LNCaP clone FGC (cell line): ENCODE data around the gene PRRX1.

ENCODE experiments used
- DNase-seq: peaks from one replicate; pipeline ENCODE4 v3.0.0-alpha.2; 2011; ENCODE audit warnings: low read depth
- H3K4me3 ChIP-seq: 2 replicates; pipeline ENCODE4 v1.5.1; 2011; ENCODE audit warnings: mild to moderate bottlenecking, low read depth, low read length, control low read depth
- CTCF ChIP-seq: IDR thresholded peaks from 2 replicates; pipeline ENCODE4 v1.5.1; 2012; ENCODE audit warnings: mild to moderate bottlenecking; ENCODE audit not compliant: control insufficient read depth, insufficient read depth; ENCODE audit errors: extremely low read depth

The PRRX1 gene

GRCh38 chr1:170678027-170678600 is 14.2 kb downstream of the PRRX1 start:
- no peak overlapping the region for H3K4me3 ChIP-seq
- TF ChIP-seq CTCF, result no peak
- no peak for DNase-seq

GRCh38 chr1:170680428-170680827 is 16.5 kb downstream of the PRRX1 start:
- no peak for DNase-seq
- H3K4me3 ChIP-seq, result no peak overlapping the region
- no peak for TF ChIP-seq CTCF

- no peak for TF ChIP-seq CTCF
- H3K4me3 ChIP-seq, result no peak overlapping the region
- no peak for DNase-seq
Measured at GRCh38 chr1:170682169-170682568, 18.2 kb downstream of the PRRX1 start.

GRCh38 chr1:170682809-170683208 is 18.9 kb downstream of the PRRX1 start:
- no peak overlapping the region for H3K4me3 ChIP-seq
- no peak for TF ChIP-seq CTCF
- DNase-seq, result no peak

- TF ChIP-seq CTCF, result no peak
- H3K4me3 ChIP-seq, result no peak overlapping the region
- no peak for DNase-seq
Measured at GRCh38 chr1:170685166-170685565, 21.2 kb downstream of the PRRX1 start.

GRCh38 chr1:170686291-170686690 is 22.4 kb downstream of the PRRX1 start:
- H3K4me3 ChIP-seq, result no peak overlapping the region
- no peak for TF ChIP-seq CTCF

GRCh38 chr1:170687621-170688020 is 23.7 kb downstream of the PRRX1 start:
- no peak overlapping the region for H3K4me3 ChIP-seq
- no peak for TF ChIP-seq CTCF
- no peak for DNase-seq

More at GRCh38 chr1:170686291-170686690, 22.4 kb downstream of the PRRX1 start:
- no peak for DNase-seq
